PC-3 (cell line): ENCODE measurements around the gene HACD1. TPM values are rescaled to one million over a fixed set of nuclear protein-coding genes. Genes with fewer than 3 reads are reported as not detected.

Source experiments
- ATAC-seq: fragments of 200-7000 bp; cut with Tn5 transposase; 2 replicates; pipeline ENCODE4 v1.9.1; 2020; ENCODE audit warnings: mild to moderate bottlenecking, moderate library complexity
- BruUV-seq: library from RNA; stranded (reverse); fragments of 400-500 nt; replicated peaks from 2 replicates; lab custom pipeline; 2021; lab: Mats Ljungman, UMichigan
- CTCF ChIA-PET: fragments of 300-600 bp; sonication (Branson Sonifier 250); formaldehyde crosslinking; loops from one replicate; lab custom pipeline; 2022; ENCODE audit warnings: antibody characterized with exemption; lab: Charles Lee
- POLR2A ChIA-PET: fragments of 300-600 bp; sonication (Branson Sonifier 250); formaldehyde crosslinking; loops from one replicate; lab custom pipeline; 2022; ENCODE audit warnings: antibody characterized with exemption; ENCODE audit not compliant: unreplicated experiment; lab: Charles Lee
- DNase-seq: peaks from one replicate; pipeline ENCODE4 v3.0.0-alpha.2; 2015
- H2AFZ ChIP-seq: fragments of 300-600 bp; sonication (generic); 2 replicates; pipeline ENCODE4 v1.6.0; 2016; ENCODE audit warnings: antibody characterized with exemption, low read length
- H3F3A ChIP-seq: fragments of 300-600 bp; sonication (generic); one replicate; pipeline ENCODE4 v1.6.0; 2017; ENCODE audit warnings: antibody characterized with exemption, low read length, control low read depth, mild to moderate bottlenecking; ENCODE audit not compliant: unreplicated experiment
- H3K27ac ChIP-seq: fragments of 300-600 bp; sonication (generic); 2 replicates; pipeline ENCODE4 v1.5.1; 2016; ENCODE audit warnings: mild to moderate bottlenecking, low read length
- H3K27me3 ChIP-seq: fragments of 300-600 bp; sonication (generic); 2 replicates; pipeline ENCODE4 v1.6.1; 2016; ENCODE audit warnings: low read length, mixed read lengths
- H3K36me3 ChIP-seq: fragments of 300-600 bp; sonication (generic); 2 replicates; pipeline ENCODE4 v1.6.1; 2016; ENCODE audit warnings: low read depth, mixed run types, low read length, mixed read lengths
- H3K4me1 ChIP-seq: fragments of 300-600 bp; sonication (generic); 2 replicates; pipeline ENCODE4 v1.5.1; 2016; ENCODE audit warnings: low read length; ENCODE audit not compliant: insufficient read depth
- H3K4me2 ChIP-seq: fragments of 300-600 bp; sonication (generic); 2 replicates; pipeline ENCODE4 v1.6.0; 2016; ENCODE audit warnings: low read length
- H3K4me3 ChIP-seq: fragments of 300-600 bp; sonication (generic); 2 replicates; pipeline ENCODE4 v1.5.1; 2016; ENCODE audit warnings: mild to moderate bottlenecking, low read length, mixed read lengths
- H3K79me2 ChIP-seq: fragments of 300-600 bp; sonication (generic); 2 replicates; pipeline ENCODE4 v1.6.1; 2017; ENCODE audit warnings: low read length, mixed read lengths
- H3K9ac ChIP-seq: fragments of 300-600 bp; sonication (generic); 2 replicates; pipeline ENCODE4 v1.6.0; 2016; ENCODE audit warnings: mild to moderate bottlenecking, low read length
- H3K9me2 ChIP-seq: fragments of 300-600 bp; sonication (generic); replicated peaks from 2 replicates; pipeline ENCODE4 v1.6.1; 2016; ENCODE audit warnings: mixed run types, low read length, mixed read lengths
- H3K9me3 ChIP-seq: fragments of 300-600 bp; sonication (generic); 2 replicates; pipeline ENCODE4 v1.6.1; 2016; ENCODE audit warnings: low read length, mixed read lengths
- H4K20me1 ChIP-seq: fragments of 300-600 bp; sonication (generic); 2 replicates; pipeline ENCODE4 v1.6.1; 2016; ENCODE audit warnings: low read length, mixed read lengths
- EZH2 ChIP-seq: fragments of 300-600 bp; sonication (generic); IDR thresholded peaks from one replicate; pipeline ENCODE4 v1.6.1; 2017; ENCODE audit warnings: antibody characterized with exemption, mild to moderate bottlenecking, low read length; ENCODE audit not compliant: unreplicated experiment
- EZH2phosphoT487 ChIP-seq: fragments of 300-600 bp; sonication (generic); IDR thresholded peaks from 2 replicates; pipeline ENCODE4 v1.6.1; 2018; ENCODE audit warnings: mild to moderate bottlenecking, antibody characterized with exemption, low read length, borderline replicate concordance
- intact Hi-C: fragments of 100-400 bp; cut with micrococcal nuclease; formaldehyde crosslinking; loops from 2 replicates; pipeline ENCODE4 v1.9.0; 2023
- total RNA-seq: library from RNA; depleted of rRNA; stranded (reverse); fragments of >200 nt; gene quantifications from 2 replicates; pipeline ENCODE4 v1.2.3, GENCODE V29; 2014
- TF ChIP-seq, protein P1 (sequence below): fragments of 300-600 bp; sonication (generic); conservative IDR thresholded peaks from 2 replicates; pipeline ENCODE4 v1.5.1; 2017; ENCODE audit warnings: antibody characterized with exemption, low read depth, mild to moderate bottlenecking, low read length

Gene HACD1
- total RNA-seq, 1 experiment from 2014 or later = 15.3 TPM

DNA sequence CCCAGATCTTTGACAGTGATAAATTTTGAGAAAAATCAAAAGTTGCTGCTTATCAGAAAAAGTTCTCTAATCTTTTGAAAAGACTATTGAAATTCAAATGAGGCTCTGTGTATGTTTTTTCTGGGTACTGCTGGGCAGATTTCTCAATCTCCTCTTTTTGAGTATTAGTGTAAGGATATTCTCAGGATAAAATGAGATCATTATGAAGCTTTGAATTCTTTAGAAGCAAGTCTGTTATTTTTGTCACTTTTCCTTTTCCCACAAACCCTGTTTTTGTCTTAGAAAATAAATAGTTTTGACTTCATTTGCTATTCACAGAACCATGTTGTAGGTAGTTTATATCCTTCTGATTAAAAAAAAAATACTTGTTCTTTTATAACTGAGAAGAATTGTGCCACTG is 34.7 kb upstream of the HACD1 start:
- ATAC-seq = no peak
- Histone ChIP-seq H3K9ac (no peak overlapping the region), H4K20me1 (no peaks in the 10 kb centered on the region), H3K9me2 (no peaks in the 10 kb centered on the region), H3K4me3 (no peak overlapping the region), H3K79me2 (peaks cover 98% of the 10 kb centered on the region), H3K27ac (no peak overlapping the region), H3K4me1 (0 out of 2 replicates have a peak, but pooled peaks cover 5% of the 10 kb centered on the region), H3K4me2 (no peak overlapping the region), H3F3A (no peaks in the 10 kb centered on the region), H2AFZ (no peak overlapping the region), H3K36me3 (peaks cover 12% of the 10 kb centered on the region), H3K9me3 (no peaks in the 10 kb centered on the region), H3K27me3 (no peaks in the 10 kb centered on the region)
- CTCF ChIA-PET = no interaction called here
- no peak for TF ChIP-seq EZH2phosphoT487
- TF ChIP-seq, protein P1, sequence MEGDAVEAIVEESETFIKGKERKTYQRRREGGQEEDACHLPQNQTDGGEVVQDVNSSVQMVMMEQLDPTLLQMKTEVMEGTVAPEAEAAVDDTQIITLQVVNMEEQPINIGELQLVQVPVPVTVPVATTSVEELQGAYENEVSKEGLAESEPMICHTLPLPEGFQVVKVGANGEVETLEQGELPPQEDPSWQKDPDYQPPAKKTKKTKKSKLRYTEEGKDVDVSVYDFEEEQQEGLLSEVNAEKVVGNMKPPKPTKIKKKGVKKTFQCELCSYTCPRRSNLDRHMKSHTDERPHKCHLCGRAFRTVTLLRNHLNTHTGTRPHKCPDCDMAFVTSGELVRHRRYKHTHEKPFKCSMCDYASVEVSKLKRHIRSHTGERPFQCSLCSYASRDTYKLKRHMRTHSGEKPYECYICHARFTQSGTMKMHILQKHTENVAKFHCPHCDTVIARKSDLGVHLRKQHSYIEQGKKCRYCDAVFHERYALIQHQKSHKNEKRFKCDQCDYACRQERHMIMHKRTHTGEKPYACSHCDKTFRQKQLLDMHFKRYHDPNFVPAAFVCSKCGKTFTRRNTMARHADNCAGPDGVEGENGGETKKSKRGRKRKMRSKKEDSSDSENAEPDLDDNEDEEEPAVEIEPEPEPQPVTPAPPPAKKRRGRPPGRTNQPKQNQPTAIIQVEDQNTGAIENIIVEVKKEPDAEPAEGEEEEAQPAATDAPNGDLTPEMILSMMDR = no peak
- intact Hi-C loops = no loop called here
- DNase-seq = no peak
- POLR2A ChIA-PET = no interaction called here
- no TSS peak for BruUV-seq

DNA sequence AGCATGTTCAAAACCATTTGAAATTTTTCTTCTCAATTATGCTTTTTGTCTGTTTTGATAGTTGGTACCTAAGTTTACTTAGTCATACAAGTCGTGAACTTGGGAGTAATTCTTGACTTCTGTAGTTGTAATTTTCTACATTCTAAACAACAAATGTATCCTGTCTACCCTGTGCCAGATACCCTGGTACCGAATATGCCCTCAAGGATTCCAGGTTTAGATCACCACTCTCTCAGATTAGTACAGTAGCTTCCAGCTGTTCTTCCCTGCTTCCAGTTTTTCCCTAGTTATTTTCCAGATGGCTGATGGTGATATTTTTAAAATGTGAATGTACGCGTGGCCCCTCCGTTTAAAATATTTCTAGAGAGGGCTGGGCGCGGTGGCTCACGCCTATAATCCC is 33.2 kb upstream of the HACD1 start:
- Histone ChIP-seq H3K9me2 (no peaks in the 10 kb centered on the region), H2AFZ (no peak overlapping the region), H3K9me3 (no peaks in the 10 kb centered on the region), H3K79me2 (peaks cover 98% of the 10 kb centered on the region), H3K9ac (no peak overlapping the region), H3K27ac (no peak overlapping the region), H3K4me1 (peaks cover 14% of the 10 kb centered on the region; the same call in 1 of the 2 replicates), H4K20me1 (0 out of 2 replicates have a peak, but pooled peaks cover 3% of the 10 kb centered on the region), H3K36me3 (peaks cover 12% of the 10 kb centered on the region), H3K27me3 (no peaks in the 10 kb centered on the region), H3F3A (no peaks in the 10 kb centered on the region), H3K4me2 (no peak overlapping the region), H3K4me3 (no peak overlapping the region)
- intact Hi-C loops = no loop called here
- no peak for DNase-seq
- no TSS peak for BruUV-seq
- CTCF ChIA-PET = no interaction called here
- TF ChIP-seq EZH2 = no peak
- TF ChIP-seq EZH2phosphoT487 = no peak
- TF ChIP-seq, protein P1 = no peak
- POLR2A ChIA-PET = no interaction called here
- ATAC-seq = no peak

DNA sequence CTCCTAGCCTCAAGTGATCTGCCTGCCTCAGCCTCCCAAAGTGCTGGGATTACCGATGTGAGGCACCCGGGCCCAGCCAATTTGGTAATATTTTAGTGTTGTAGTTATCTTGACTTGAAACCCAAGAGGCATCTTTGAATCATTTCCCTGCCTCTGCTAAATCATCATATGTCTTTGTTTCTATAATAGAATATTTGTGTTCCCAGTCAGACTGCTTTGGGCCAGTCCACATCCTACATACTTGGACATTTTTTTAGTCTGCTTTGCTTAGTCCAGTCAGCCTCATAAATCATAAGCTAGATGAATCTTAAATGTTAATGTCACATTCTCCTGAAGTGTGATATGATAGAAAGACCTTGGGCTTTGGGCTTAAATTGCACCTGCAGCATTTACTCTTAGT is 32.7 kb upstream of the HACD1 start:
- intact Hi-C loops = loop anchor here (10.0 kb wide), 1 partner anchor 55 kb away; no protein-coding TSS in a partner anchor
- Histone ChIP-seq H4K20me1 (0 out of 2 replicates have a peak, but pooled peaks cover 3% of the 10 kb centered on the region), H3K27me3 (no peaks in the 10 kb centered on the region), H3K9me2 (no peaks in the 10 kb centered on the region), H3K9me3 (no peaks in the 10 kb centered on the region), H3K9ac (no peak overlapping the region), H3K4me1 (peaks cover 12% of the 10 kb centered on the region; the same call in 1 of the 2 replicates), H3K4me3 (no peak overlapping the region), H2AFZ (no peak overlapping the region), H3K79me2 (peaks cover 98% of the 10 kb centered on the region), H3K27ac (no peak overlapping the region), H3K4me2 (no peak overlapping the region), H3F3A (no peaks in the 10 kb centered on the region), H3K36me3 (peaks cover 12% of the 10 kb centered on the region)
- POLR2A ChIA-PET = no interaction called here
- DNase-seq (no peak), ATAC-seq (no peak)
- CTCF ChIA-PET = no interaction called here
- BruUV-seq = no TSS peak
- TF ChIP-seq EZH2phosphoT487 = no peak
- TF ChIP-seq, protein P1 = no peak
- TF ChIP-seq EZH2 = no peak
